ENCODE data around the gene NIN.
"Not testable (repeated sequence)": the region's sequence is repeated elsewhere in the genome, so short reads cannot be mapped to it uniquely, and the experiment has no call there.

The NIN gene

DNA sequence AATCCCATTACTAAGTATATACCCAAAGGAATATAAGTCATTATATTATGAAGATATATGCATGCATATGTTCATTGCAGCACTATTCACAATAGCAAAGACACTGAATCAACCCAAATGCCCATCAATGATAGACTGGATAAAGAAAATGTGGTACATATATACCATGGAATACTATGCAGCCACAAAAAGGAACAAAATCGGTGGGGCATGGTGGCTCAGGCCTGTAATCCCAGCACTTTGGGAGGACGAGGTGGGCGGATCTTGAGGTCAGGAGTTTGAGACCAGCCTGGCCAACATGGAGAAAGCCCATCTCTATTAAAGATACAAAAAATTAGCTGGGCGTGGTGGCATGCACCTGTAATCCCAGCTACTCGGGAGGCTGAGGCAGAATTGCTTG lies 15.4 kb downstream of the NIN start:
- DNase-seq: not testable (repeated sequence)

DNA sequence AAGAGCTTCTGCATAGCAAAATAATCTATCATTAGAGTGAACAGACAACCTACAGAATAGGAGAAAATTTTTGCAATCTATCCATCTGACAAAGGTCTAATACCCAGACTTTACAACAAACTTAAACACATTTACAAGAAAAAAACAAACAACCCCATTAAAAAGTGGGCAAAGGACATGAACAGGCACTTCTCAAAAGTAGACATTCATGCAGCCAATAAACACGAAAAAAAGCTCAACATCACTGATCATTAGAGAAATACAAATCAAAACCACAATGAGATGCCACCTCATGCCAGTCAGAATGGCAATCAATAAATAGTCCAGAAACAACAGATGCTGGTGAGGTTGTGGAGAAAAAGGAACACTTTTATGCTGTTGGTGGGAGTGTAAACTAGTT lies 15.9 kb downstream of the NIN start:
- DNase-seq: not testable (repeated sequence)

DNA sequence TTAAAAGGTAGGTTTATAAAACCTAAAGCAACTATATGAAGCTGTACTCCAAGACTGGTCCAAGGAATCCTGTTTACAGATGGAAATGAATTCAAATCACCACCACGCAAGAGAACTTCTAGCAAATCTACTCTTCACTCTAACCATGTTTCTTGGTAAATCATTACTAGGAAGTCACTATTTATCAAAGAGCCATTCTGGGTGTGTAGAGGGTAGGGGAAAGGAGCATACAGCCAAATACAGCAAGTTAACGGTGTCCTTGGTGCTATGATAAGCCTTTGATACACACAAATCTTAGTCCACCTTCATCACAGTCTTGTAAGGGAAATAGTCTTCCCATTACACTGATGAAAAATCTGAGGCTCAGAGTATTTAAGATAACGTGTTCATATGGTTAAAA lies 16.8 kb downstream of the NIN start:
- no peak for DNase-seq

DNA sequence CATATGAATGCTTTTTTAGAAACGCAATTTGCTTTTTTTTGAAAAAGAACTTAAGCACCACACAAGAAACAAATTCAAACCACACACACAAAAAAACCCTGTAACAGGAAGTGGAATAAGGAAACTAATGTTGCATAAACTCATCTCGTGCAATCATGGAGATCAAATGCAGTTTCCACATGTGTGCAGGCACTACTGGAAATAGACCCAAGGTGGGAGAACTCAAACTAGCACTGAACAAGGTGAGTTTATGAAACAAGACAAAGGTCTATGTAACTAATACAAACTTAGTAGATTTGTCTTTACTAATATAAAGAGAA lies 17.5 kb downstream of the NIN start:
- no peak for DNase-seq

DNA sequence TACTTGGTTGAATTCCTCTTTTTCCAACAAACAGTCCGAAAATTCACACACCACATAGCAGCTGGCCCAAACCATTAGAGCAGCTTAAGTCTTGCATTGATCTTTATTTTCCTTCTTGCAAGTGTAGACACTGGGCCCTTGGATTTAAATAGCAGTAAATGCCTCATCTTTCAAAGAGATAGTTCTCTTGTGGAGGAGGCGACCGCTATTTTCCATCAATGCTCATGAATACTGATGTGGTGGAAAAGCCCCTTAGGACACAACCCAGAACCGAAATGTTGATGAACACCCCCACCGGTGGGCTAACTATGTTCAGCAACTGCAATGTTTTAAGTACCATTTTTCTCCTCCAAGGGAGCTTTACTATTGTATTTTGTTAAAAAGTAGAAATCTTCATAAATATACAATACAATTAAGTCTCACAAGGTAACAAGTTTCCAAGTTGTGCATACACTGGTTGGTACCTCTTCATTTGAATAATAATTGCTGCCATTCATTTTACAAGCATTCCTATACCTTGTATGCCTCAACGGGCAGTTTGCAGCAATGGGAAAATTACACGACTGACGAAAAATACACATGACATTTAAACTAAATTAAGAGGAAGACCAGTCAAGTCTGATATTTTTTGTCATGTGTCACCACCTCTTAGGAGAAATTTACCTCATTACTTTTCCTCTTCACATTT lies 18.0 kb downstream of the NIN start:
- no peak for DNase-seq

DNA sequence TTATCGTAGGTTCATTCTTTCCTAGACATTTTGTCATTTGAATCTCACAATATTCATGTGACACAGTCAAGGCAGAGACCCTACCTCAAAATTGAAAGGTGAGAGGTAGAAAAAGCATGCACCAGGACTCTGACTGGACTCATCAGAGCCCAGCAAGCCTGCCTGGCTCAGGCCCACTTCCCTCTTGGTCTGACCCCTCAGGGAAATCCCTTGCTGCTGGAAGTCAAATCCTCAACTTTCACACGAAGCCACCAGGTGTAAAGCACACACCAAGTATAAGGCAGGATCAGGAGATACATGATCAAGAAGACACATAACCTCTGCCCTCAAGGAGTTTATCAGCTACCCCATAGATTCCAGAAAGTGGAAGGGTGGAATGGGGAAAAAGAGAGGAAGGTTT lies 18.8 kb downstream of the NIN start:
- no peak for DNase-seq

DNA sequence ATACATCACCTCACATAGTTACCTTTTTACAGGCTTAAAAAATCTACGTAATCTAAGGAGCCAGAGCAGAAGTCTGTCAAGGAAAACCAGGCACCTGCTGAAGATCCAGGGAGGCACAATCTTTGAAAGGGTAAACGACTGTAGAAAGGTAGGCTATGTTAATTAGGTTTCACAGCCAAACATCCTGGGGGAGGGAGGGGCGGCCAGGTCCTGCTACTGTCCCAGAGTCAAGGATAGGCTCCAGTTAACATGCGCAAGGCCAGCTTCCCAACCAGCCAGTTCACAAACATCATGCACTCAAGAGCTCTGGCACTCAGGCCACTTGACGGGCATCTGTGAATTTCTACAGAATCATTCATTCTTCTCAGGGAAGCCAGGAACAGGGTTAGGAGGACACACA lies 22.9 kb downstream of the NIN start:
- DNase-seq: no peak

DNA sequence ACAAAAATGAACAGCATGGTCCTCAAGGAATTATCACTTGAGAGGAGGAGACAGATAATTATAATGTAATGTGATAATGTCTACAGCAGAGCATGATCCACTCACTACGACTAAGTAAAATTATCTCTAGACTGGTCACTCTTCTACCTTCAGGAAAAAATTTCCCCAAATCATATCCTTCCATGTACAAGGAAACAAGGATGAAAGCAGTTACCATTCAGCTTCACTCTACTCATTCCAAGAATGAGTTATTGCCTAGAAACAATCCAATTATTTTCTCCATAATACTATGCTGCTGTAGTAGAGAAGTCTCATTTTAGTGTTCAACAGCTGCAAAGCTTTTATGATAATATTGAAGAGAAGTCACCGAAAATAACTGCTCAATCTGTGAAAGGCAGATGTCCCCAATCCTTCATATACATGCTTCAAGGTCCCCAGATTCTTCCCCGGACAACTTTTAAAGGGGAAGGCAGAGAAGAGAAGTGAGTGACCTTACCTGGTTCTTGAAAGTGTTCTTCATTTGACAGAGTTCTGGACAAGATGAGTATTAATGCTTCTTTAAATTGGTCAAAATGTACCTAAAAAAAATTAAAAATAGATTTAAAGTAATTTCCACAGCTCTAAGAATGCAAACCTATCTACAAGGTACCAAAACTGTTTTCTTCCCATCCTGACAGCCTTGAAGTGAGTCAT lies 24.6 kb downstream of the NIN start:
- no peak for DNase-seq

DNA sequence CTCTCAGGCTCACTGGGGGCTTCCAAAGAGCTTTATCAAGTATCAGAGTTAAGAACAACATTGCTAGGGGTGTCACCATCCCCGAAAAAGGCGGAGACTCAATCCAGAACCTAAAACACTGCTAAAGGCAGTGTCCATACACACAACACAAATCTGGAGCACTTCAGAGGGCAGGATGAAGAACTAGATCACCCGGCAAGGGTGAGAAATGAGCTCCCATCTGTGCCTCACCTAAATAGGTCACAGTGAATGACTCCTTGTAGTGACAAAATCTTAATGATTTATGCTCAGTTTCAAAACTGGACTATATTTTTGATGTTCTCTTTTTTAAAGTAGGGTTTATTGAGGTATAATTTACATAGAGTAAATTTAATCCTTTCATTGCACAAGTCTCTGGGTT lies 25.6 kb downstream of the NIN start:
- DNase-seq: no peak

DNA sequence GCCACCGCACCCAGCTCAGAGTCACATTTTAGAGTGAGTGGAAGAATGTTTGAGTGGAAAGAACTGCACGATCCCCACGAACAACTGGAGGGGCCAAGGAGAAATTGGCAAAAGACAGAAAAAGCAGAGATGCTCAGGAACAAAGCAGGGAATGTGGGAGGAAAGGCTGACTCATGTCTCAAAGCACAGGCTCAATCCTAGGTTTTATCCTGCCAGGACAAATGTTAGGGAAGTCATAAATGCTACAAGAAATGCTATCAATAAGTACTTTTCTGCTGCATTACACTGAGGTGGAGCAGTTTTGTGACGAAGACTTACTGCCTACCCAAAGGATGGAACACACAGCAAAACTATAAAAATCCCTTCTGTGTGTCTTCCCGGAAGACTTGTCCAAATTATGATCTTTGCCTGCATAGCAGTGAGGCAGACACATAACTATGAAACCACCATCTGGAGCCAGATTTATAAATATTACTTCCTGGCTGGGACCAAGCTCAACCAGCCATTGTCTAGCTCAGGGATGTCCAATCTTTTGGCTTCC lies 26.7 kb downstream of the NIN start:
- no peak for DNase-seq

DNA sequence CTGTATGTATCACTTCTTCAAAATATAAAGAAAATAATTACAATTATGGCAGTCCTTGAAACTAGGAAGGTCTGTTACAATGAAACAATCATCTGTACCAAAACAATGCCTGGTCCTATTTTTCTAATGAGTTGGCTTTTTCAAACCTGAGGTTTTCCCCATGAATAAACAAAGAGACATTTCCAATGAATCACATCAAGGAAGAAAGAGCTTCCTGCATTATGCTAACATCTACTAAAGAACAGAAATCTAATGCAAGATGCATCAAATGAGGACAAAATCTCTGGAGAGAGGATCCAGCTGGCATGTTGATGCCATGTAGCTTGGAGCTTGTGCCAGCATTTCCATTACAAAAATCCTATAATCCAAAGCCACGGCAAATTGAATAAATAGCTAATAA lies 29.3 kb downstream of the NIN start:
- DNase-seq: no peak

DNA sequence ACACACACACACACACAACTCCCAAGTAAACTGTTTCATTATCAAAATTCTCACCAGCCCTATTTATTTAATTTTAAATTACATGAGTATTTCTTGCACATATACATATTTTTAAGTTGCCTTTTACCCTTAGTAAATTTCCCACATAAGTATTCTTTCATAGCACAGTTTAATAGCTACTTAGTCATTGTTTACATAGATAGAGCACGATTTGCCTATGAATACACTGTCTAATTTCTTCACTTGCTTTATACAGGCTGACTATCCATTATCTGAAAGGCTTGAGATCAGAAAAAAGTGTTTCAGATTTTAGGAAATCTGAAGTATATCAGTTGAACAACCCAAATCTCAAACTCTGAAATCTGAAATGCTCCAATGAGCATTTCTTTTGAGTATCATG lies 30.9 kb downstream of the NIN start:
- DNase-seq: no peak

DNA sequence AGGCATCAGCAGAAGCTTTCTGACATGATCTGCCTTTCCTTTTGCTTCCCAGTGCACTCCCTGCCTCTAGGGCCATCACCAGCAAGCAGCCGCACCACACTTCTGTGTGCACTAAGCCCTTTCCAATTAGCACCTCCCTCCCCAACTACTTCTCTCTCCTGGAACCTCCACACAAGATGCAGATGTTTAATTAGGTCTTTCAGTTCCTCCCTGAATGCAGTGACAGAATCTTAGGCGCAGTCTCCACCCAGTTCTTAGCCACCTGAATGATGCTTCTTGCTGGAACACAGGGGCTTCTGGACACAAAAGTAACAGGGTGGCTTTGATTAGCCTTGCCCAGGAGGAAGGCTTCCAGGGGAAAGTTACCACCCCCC lies 32.9 kb downstream of the NIN start:
- no peak for DNase-seq

DNA sequence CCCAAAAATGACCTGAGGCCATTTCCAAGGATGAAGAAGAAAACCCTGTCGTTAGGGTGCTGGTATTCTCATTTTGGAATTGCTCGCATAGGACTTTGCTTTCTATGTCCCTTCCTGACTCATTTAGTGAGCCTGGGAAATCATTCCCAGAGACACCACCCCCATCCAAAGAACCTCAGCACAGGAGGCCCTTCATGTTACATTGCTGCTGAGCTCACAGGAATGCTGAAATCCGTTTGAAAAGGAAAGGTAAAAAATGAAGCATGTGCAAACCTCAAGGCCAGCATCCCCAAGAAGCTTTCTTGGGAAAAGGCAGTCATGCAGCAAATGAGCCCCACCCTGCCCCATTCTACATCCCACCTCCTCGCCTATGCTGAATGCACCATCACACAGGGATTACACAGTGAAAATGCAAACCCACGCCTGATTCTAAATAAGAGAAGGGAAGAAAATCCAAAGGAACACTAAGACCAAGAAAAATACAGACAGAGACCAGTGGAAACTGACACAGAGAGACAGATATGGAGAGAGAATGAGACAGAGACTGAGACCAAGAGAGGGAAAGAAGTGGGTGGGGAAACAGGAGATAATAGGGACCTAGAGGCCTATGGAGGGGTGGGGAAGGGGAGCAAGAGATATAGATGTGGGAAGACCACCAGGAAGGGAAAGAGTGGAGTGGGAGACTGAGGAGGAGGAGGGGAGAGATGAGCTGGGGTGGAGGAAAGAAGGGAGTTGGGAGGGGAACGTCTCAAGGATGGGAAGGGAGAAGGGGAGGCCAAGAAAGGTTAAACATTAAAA lies 33.5 kb downstream of the NIN start:
- no peak for DNase-seq

DNA sequence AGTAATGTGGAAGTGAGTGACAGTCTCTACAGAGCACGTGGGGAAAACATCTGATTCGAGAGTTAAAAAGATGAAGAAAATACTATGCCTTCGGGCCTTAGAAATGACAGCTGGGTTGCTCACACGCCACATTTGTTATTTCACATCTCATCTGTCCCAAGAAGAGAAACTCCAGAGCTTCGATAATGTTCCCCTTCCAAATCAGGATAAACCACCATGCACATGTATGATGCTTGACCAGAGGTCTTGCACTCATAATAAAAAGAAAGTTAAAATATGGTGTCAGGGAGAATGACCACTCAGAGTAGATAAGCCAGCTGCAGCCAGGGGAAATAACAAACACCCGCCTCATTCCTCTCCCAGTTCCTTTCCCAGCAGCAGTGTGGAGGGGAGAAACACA lies 34.6 kb downstream of the NIN start:
- no peak for DNase-seq

DNA sequence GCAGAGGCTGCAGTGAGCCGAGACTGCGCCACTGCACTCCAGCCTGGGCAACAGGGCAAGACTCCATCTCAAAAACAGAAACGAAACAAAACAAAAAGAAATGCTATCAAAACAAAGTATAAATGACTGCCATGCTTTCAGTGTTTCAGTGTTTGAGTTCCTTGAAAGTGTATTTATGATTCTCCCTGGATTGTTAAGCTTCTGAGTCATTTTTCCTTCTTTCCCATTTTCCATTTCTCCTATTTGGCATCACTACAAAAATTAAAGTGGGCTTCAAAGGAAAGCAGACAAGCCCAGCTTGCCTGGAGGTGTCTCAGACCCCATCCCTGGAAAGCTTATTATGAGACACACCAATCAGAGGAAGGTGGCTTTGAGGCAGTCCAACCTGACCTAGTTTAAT lies 35.1 kb downstream of the NIN start:
- no peak for DNase-seq

DNA sequence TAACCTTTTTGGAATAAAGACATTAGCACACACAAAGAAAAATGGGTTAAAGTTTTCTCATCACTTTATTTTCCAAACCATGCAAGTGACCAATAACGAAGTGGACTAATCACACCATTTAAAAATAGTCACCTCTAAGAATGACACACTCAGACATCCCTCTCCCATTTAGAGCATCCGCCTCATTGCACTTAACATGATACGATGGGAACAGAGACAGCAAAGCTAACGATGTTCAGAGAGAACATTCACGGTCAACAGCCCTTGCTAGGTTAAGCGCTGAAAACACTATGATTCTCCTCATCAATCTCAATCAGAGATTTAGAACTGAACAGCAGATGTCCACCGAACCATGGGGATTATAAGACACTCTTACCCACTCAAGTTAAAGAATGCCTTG lies 35.8 kb downstream of the NIN start:
- DNase-seq: no peak

DNA sequence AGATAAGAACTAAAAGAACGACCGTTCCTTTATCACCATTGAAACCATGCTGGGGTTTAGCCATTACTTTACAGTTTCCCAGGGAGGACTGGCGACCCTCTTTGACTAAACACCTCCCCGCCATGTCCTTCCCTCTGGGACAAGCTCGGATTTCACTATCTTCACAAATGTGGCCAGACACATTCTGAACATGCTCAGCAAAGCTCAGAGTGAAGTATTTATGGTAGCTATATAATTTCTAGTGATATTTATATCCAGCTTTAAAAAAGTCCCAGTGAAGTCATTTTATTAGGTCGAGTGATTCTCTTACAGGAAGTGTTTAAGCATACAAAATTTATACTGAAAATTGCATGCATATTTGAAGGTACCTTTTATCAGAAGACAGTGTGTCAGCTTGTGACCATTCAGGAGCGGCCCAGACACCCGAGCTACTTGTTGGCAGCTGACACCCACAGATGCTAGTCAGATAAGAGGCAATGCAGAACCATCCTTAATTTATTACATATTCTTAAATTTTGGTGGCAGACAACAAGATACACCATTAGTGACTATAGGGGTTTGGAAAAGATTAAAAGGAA lies 36.8 kb downstream of the NIN start:
- DNase-seq: no peak

DNA sequence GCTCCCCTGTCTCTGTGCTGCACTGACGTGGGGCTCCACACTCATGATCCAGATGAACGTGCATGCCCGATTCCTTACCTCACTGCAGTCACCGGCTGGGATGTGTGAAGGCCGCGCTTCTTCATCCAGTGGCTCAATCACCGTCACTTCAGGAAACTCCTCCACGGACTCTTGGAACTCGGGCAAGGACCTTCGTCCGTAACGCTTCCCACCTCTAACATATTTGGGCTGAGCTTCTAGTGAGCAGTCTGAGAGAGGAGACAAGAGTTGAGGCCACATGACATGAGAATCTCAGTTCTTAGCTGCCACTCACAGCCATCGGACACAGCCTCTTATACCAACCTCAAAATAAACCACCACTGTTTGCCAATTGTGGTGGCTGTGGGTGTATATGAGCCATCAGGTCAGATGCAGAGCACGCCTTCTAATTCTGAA lies 38.3 kb downstream of the NIN start:
- DNase-seq: no peak

DNA sequence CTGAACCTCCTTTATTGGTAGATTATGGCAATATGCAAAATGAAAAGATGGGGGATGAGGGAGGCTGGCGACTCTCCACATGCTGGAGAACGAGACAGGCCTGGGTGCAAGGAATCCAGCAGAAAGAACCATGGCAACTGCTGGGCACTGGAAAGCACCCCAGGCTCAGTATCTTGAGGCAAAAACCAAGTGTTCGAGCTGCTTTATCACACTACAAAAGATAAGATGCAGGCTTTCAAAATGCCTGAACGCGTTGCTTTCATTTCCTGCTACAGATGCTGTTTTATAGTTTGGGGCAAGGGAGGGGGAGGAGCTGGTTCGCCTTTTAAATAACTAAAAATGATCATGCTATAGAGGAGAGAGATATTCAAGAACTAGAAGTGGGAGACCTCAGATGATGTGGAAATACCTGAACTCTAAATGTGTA lies 38.9 kb downstream of the NIN start:
- no peak for DNase-seq

DNA sequence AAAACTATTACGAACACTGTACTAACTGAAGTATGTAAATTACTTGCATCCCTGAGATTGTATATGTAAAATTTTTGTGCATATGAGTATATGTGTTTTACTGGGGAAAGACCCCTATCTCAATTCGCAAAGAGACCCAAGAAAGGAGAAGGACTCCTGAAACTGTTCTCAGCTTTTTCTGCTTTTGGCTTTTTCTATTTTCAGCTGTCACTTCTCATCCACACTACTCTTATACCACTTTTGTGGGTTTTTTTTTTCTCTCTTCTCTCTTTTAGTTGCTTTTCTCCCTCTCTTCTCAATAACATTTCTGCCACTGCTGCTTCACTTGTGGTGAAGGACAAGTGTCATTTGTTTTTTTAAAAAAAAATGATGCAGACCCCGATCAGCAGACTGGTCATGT lies 39.8 kb downstream of the NIN start:
- no peak for DNase-seq

DNA sequence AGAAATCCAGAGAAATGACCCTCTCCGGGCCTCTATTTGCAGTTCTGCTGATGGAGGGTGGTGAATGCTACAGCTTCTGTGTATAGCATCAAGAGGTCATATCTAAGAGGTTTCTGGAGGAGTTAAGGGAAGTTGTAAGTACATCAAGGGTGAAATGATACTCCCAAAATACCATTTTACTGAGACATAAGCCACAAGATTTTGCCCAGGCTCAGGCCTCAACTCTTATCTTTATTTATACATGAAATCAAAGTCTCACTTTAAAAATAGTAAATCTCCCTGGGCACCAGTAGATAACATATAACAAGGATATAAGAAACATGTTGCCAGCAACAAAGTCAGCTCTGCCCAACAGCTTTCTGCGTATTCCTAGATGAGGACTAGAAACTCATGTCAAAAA lies 40.4 kb downstream of the NIN start:
- no peak for DNase-seq

DNA sequence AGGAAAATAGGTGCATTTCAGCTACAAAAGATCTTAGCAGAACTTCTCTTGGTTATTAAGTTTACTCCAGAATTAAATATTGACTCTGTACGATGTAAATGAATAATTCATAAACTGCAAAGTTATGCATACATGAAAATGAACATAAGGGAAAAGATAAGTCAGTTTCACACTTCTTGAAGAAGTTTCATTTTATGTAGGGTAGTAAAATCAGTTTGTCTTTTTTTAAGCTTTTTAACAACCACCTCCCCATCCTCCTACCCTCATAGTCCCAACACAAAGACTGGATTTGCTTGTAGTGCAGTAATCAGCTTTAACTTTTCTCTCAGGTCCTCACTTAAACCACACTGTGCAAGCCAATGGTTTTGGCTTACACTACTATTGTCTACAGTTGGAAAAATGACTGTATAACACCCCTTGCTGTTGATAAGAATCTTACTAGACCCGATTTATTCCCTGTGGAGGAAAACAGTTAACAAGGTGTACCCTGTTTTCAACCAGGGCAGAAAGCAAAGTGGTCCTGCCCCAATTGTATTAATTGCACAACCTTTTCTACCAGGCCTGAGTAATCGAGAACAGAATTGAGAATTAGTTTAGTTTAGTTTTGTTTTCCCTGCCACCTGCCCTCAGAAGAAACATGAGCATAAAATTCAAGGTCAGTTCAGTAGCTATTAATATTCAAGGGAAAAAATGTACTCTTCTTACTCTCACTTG lies 44.1 kb downstream of the NIN start:
- DNase-seq: no peak

Data from SHP77 (cell line).